Testis (tissue), 2 donors: ENCODE results near the gene SLC2A3.

Source experiments
- POLR2A ChIP-seq: fragments of 450-650 bp; IDR thresholded peaks from one replicate; pipeline ENCODE4 v1.6.1; 2017; ENCODE audit warnings: antibody characterized with exemption, mild to moderate bottlenecking, moderate library complexity
- TF ChIP-seq, protein P1 (sequence below), 3 experiments: fragments of 450-650 bp in 2 of 3; fragments of 200-600 bp in 1 of 3; sonication (generic) in 1 of 3; IDR thresholded peaks; one replicate each; pipeline ENCODE4 v1.5.1; 2016 to 2019; ENCODE audit warnings: antibody characterized with exemption in 3 of 3, mild to moderate bottlenecking in 2 of 3, moderate library complexity in 1 of 3

DNA sequence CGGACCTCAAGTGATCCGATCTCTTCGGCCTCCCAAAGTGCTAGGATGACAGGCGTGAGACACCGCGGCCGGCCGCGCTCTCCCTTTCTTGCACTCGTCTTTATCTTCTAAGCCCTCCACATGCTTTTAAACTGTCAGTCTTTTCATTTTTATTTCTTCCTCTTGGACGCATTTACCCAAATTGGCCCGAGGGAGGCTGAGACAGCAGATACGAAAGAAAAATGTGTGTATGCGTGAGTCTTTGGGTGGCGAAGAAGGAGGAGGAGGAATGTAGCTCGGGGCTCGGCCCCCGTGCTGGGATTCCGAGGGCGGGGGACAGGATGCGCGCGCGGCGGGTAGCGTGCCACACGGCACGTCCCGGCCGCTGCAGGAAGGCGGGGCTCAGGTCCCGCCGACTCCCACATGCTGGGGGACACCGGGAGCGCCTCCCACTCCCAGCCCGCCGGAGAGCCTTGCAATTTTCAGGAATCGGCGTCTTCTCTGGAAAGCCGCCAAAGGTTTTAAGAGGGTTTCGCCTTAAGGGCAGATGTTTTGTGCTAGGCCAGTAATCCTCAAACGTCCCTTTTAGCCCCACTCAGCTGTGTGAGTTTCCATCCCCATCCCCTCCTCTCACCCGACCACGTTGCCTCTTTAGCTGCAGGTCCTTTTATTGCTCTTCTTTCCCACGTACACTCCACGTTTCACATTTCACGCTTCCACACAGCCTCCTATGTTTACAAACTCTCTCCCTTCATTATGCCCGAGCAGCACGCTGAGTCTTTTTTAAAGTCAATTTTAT lies 34.7 kb upstream of the SLC2A3 start:
- TF ChIP-seq POLR2A: no peak
- TF ChIP-seq, protein P1, sequence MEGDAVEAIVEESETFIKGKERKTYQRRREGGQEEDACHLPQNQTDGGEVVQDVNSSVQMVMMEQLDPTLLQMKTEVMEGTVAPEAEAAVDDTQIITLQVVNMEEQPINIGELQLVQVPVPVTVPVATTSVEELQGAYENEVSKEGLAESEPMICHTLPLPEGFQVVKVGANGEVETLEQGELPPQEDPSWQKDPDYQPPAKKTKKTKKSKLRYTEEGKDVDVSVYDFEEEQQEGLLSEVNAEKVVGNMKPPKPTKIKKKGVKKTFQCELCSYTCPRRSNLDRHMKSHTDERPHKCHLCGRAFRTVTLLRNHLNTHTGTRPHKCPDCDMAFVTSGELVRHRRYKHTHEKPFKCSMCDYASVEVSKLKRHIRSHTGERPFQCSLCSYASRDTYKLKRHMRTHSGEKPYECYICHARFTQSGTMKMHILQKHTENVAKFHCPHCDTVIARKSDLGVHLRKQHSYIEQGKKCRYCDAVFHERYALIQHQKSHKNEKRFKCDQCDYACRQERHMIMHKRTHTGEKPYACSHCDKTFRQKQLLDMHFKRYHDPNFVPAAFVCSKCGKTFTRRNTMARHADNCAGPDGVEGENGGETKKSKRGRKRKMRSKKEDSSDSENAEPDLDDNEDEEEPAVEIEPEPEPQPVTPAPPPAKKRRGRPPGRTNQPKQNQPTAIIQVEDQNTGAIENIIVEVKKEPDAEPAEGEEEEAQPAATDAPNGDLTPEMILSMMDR (IDR thresholded peaks at IDR 0.05): peak in 2 of 3 experiments; percentile 9 to 26
